SK-N-MC (cell line): Measurements from ENCODE around the gene RNF2.
"Not testable (repeated sequence)": the region's sequence is repeated elsewhere in the genome, so short reads cannot be mapped to it uniquely, and the experiment has no call there.

Source experiments
- DNase-seq: peaks from one replicate; pipeline ENCODE4 v3.0.0-alpha.2; 2011; ENCODE audit warnings: low read depth, low spot score
- H3K27ac ChIP-seq: fragments of 200-600 bp; sonication (generic); 2 replicates; pipeline ENCODE4 v1.5.1; 2016; ENCODE audit warnings: mixed run types
- H3K36me3 ChIP-seq: fragments of 200-600 bp; sonication (generic); 2 replicates; pipeline ENCODE4 v1.6.1; 2017; ENCODE audit warnings: antibody characterized with exemption, low read length, mixed read lengths; ENCODE audit not compliant: insufficient read depth
- H3K4me3 ChIP-seq: fragments of 200-600 bp; sonication (generic); 2 replicates; pipeline ENCODE4 v1.5.1; 2016
- H3K9ac ChIP-seq: fragments of 200-600 bp; sonication (generic); 2 replicates; pipeline ENCODE4 v1.8.0; 2017; ENCODE audit warnings: mixed run types, mixed read lengths; ENCODE audit not compliant: insufficient read length
- H3K9me3 ChIP-seq: fragments of 200-600 bp; sonication (generic); 2 replicates; pipeline ENCODE4 v1.6.1; 2017; ENCODE audit warnings: low read depth, mild to moderate bottlenecking, antibody characterized with exemption, low read length, moderate library complexity, mixed read lengths
- EZH2 ChIP-seq: fragments of 200-600 bp; sonication (generic); IDR thresholded peaks from one replicate; pipeline ENCODE4 v1.6.1; 2017; ENCODE audit warnings: antibody characterized with exemption
- FOXP2 ChIP-seq: optimal IDR thresholded peaks from 2 replicates; pipeline ENCODE3; 2011; ENCODE audit warnings: mild to moderate bottlenecking, moderate library complexity; ENCODE audit not compliant: insufficient read depth; ENCODE audit errors: extremely low read length, control extremely low read depth
- POLR2AphosphoS5 ChIP-seq: IDR thresholded peaks from 2 replicates; pipeline ENCODE4 v1.6.1; 2012; ENCODE audit warnings: mild to moderate bottlenecking, low read depth, low read length, borderline replicate concordance

The RNF2 gene

DNA sequence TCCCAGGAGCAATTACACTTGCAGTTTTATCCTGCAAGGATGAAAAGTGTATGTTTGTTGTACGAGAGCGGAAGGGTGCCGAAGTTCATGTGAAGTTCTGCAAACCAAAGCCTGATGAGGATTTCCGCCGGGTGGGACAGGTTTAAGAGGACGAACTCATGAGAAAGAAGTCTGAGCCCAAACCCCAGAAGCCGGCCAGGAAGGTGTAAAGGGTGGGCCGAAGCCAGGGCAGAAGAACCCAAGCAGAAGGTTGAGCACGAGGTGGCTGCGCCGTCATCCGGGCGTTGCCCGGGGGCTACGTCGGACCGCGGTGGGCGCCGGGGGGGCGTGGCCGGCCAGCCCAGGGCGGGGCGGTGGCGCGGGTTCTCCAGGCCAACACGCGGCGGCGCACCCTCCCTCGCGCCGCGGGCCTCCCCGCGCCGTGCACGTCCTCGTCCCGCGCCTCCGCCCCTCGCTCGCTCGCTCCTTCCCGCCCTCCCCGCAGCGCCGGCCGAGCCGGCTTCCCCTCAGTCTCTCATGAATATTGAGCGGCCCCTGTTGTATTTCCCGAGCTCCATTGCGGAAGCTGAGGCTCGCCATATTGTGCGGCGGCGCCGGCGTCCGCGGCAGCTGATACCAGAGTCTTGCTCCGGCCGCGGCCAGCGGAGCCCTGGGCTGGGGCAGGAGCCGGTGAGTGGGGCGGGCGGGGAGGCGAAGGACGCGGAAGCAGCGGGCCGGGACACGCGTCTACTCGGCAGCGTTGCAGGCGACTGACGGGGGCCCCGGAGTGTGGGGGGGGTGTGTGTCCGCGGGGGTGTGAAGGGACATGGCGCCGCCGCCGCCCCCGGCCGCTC is at the start of gene RNF2:
Gene RNF2, plus strand, starts transcription at position 578 of the 833 bp plus-strand sequence. CDS start 41,996 bp downstream, outside the sequence.
- no peak for TF ChIP-seq FOXP2
- no peak for TF ChIP-seq EZH2
- peak; percentile 74 for TF ChIP-seq POLR2AphosphoS5

DNA sequence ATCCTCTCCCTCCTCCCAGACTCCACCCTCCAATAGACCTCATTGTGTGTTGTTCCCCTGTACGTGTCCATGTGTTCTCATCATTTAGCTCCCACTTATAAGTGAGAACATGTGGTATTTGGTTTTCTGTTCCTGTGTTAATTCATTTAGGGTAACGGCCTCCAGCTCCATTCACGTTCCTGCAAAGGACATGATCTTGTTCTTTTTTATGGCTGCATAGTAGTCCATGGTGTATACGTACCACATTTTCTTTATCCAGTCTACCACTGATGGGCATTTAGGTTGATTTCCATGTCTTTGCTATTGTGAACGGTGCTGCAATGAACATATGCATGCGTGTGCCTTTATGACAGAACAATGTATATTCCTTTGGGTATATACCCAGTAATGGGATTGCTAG is 45.4 kb upstream of the RNF2 start:
- H3K4me3 ChIP-seq, H3K9ac ChIP-seq, H3K36me3 ChIP-seq, H3K27ac ChIP-seq, DNase-seq, H3K9me3 ChIP-seq: not testable (repeated sequence)

More for the DNA sequence above, at the start of gene RNF2:
- peak within 1 kb of the TSS; percentile 43 for H3K27ac ChIP-seq
- H3K9me3 ChIP-seq: no peaks in the 10 kb centered on the region; the same call in 1 of the 2 replicates
- DNase-seq: no peak
- no peaks in the 10 kb centered on the region; the same call in 1 of the 2 replicates for H3K36me3 ChIP-seq
- peak within 1 kb of the TSS; percentile 88 for H3K4me3 ChIP-seq
- peak within 1 kb of the TSS; percentile 74 for H3K9ac ChIP-seq

DNA sequence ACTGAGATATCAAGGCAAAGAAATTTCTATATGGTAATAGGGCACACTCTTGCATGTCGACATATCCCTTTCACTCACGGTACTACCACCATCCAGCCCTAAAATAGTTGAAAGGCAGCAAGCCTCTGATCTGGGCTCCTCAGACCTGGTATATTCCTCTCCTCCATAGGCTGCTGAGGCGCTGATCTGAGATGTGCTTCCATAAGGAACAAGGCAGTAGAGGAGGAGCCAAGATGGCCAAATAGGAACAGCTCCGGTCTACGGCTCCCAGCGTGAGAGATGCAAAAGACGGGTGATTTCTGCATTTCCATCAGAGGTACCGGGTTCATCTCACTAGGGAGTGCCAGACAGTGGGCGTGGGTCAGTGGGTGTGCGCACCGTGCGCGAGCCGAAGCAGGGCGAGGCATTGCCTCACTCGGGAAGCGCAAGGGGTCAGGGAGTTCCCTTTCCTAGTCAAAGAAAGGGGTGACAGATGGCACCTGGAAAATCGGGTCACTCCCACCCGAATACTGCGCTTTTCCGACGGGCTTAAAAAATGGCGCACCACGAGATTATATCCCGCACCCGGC is 44.0 kb upstream of the RNF2 start:
- H3K36me3 ChIP-seq, DNase-seq, H3K27ac ChIP-seq, H3K9ac ChIP-seq, H3K4me3 ChIP-seq, H3K9me3 ChIP-seq: not testable (repeated sequence)

DNA sequence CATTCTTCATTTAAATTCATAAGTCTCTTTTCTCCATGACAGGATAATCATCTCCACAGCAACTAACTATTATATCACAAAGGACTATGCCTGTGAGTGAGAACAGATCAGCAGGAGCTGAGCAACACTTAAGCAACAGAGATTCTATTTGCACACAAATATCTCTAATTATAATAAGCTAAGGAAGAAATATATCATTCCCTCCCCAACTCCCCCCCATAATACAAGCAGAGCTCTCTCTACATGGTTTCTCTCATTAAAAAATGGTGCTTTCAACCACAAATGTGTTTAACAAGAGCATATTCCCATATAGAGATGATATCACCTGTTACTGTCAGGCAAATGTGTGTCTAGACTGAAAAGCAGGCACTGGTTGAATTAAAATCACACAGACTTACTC is 36.5 kb upstream of the RNF2 start:
- Histone ChIP-seq H3K27ac (peak overlapping the region; percentile 20; the same call in 1 of the 2 replicates), H3K36me3 (no peaks in the 10 kb centered on the region), H3K9me3 (no peaks in the 10 kb centered on the region), H3K9ac (no peak overlapping the region), H3K4me3 (0 out of 2 replicates have a peak overlapping the region, but pooled peaks have one; percentile 16)
- peak; percentile 61 for DNase-seq
- TF ChIP-seq POLR2AphosphoS5 (no peak), EZH2 (no peak), FOXP2 (no peak)

DNA sequence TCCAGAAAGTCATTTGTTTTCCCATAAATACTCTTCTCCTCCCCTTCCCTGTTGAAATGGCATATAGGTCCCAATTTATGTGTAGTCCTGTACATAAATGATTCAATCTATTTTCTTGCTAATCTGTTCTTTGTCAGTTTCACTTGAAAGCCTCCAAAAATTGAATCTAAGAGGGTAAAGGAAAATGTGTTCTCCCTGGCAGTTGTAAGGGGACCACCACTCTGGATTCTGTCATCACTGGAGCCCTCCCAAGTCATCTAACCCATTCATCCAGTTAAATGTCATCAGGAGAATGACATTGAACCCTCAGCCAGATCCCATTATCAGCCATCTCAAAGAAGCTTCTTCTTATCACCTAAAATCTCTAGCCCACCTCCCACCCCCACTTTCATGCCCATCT is 35.0 kb upstream of the RNF2 start:
- no peak for TF ChIP-seq POLR2AphosphoS5
- TF ChIP-seq EZH2: no peak
- TF ChIP-seq FOXP2: no peak
- Histone ChIP-seq H3K9me3 (no peaks in the 10 kb centered on the region), H3K9ac (no peak overlapping the region), H3K27ac (no peak overlapping the region), H3K4me3 (no peak overlapping the region), H3K36me3 (no peaks in the 10 kb centered on the region)
- no peak for DNase-seq

DNA sequence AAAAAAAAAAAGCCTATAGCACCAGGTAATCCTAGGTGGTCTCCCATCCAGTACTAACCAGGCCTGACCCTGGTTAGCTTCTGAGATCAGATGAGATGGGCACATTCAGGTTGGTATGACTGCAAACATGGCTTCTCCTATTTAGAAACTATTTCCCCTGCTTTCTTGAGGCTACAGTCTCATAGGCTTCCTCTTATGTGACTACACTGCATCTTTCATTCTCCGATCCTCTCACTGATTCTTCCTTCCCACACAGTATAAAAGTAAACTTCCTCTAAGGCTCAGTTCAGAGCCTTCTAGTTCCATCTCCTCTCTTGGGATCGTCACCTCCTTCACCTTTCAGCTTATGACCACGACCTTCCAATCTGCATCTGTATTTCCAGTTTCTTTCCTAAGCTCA is 30.4 kb upstream of the RNF2 start:
- Histone ChIP-seq H3K9me3 (no peaks in the 10 kb centered on the region), H3K27ac (no peak overlapping the region), H3K4me3 (no peak overlapping the region), H3K36me3 (no peaks in the 10 kb centered on the region), H3K9ac (no peak overlapping the region)
- TF ChIP-seq POLR2AphosphoS5 (no peak), EZH2 (no peak), FOXP2 (no peak)
- no peak for DNase-seq

DNA sequence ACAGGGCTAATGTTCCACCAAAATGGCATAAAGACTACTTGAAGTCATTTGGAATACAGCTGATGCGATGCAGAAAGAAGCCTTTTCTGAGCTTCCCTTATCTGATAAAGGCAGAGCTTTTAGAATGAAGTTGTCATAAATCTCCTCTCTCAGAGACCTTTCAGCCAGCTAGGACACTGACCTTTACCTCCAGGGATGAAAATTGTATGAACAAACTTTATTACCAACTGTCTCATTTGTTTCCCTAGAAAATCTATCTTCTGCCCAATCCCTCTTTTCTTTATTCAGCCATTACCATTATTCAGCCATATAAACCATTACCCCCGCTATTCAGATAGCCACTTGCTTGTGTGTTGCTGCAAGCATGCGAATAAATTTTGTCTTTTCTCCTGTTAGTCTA is 29.7 kb upstream of the RNF2 start:
- H3K36me3 ChIP-seq: no peaks in the 10 kb centered on the region
- DNase-seq: no peak
- H3K27ac ChIP-seq: no peak overlapping the region
- no peak overlapping the region for H3K9ac ChIP-seq
- no peak for TF ChIP-seq EZH2
- TF ChIP-seq POLR2AphosphoS5: no peak
- TF ChIP-seq FOXP2: no peak
- H3K4me3 ChIP-seq: no peak overlapping the region
- no peaks in the 10 kb centered on the region for H3K9me3 ChIP-seq

DNA sequence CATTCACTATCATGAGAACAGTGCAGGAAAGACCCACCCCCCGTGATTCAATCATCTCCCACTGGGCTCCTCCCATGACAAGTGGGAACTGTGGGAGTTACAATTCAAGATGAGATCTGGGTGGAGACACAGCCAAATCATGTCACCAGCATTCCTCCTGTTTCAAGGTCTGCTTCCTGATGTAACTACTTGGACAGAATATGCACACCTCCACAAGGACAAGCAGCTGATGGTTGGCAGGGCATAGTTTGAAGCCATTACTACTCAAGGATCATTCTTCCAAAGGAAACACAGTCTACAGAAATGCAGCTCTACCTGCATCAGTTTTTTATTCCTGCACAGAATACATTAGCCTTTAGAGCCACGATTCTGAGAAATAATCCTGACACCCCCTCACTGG is 28.5 kb upstream of the RNF2 start:
- TF ChIP-seq EZH2 (no peak), FOXP2 (no peak), POLR2AphosphoS5 (no peak)
- no peaks in the 10 kb centered on the region for H3K36me3 ChIP-seq
- H3K9ac ChIP-seq: no peak overlapping the region
- no peak for DNase-seq
- no peak overlapping the region for H3K4me3 ChIP-seq
- no peaks in the 10 kb centered on the region for H3K9me3 ChIP-seq
- H3K27ac ChIP-seq: no peak overlapping the region

DNA sequence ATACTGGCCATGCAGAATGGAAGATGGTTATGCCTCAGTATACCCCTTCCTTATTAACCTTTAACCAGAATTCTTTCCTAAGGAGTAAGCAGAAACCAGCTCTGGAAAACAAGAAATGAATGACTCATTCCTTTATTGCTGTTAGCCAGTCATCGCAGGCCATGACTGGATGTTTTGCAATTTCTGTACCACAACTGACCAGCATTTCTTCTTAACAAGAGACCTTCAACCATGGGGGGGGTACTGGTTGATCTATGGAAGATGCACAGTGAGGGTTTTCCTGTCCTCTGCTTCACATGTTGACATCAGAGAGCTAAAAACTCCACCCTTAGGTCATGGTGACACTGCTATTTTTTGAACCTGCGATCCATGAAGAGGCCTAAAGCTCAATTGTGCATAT is 28.0 kb upstream of the RNF2 start:
- Histone ChIP-seq H3K4me3 (no peak overlapping the region), H3K9me3 (no peaks in the 10 kb centered on the region), H3K9ac (no peak overlapping the region), H3K36me3 (no peaks in the 10 kb centered on the region), H3K27ac (no peak overlapping the region)
- TF ChIP-seq POLR2AphosphoS5 (no peak), EZH2 (no peak), FOXP2 (no peak)
- DNase-seq: no peak
